Measurements from ENCODE around the gene EMILIN3. TPM values are rescaled to one million over a fixed set of nuclear protein-coding genes. Genes with fewer than 3 reads are reported as not detected.

The EMILIN3 gene
- total RNA-seq, 1 experiment from 2014 or later: 5.9 TPM

DNA sequence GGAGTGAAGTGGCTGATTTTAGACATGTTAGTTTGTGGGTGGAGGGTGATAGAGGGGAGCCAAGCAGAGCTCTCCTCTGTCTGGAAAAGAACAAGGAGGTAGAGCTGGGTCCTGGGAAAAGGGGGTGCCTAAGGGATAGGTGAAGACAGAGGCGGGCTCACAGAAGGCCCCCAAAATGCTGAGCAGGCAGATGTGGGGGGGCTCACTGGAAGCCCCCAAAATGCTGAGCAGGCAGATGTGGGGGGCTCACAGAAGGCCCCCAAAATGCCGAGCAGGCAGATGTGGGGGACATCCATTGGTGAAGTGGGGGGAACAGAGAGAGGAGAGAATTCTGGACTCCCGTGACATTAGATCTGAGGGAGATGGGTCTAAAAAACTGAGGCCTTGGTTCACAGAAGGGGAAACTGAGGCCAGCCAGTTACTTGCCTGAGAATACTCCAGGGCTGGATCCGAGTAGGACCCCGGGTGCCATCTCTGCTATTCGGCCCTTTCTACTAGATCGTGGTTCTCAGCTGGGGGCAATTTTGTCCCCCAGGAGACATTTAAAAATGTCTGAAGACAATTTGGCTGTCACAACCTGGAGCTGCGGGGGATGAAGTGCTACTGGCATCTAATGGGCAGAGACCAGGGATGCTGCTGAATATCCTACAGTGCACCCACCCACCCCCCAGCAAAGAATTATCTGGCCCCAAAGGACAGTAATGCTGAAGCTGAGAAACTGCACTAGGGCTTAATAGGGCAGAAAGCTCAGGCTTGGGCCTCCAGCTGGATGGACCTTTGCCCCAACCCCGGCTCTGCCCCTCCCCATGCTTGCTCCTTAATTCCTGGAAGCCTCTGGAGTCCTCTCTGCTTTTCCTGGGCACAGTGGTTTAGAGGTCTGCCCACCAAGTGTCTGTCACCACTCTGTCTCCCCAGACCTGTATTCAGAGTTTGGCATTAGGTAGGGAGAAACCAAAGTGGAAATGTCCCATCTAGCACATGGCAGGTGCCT is 23.8 kb downstream of the EMILIN3 start:
- Histone ChIP-seq H3K56ac (ENCODE audit: insufficient read length, low read depth, low read length) (no peak overlapping the region), H4K5ac (ENCODE audit: insufficient read length, low read depth, low read length) (no peak overlapping the region), H2BK120ac (ENCODE audit: low read depth, low read length, poor library complexity, severe bottlenecking) (no peak overlapping the region), H3K4me1 (ENCODE audit: insufficient read depth, low read length) (peaks cover 3% of the 10 kb centered on the region; the same call in 1 of the 2 replicates), H3K23me2 (ENCODE audit: insufficient read length, low read depth, low read length, poor library complexity, severe bottlenecking) (peaks cover 4% of the 10 kb centered on the region), H4K8ac (replicated peaks; ENCODE audit: insufficient read length, low read depth, low read length) (no peak overlapping the region), H2BK12ac (ENCODE audit: insufficient read length, low read depth, low read length) (no peak overlapping the region), H4K20me1 (ENCODE audit: control insufficient read depth, insufficient read depth, insufficient read length) (no peaks in the 10 kb centered on the region), H3K4me2 (ENCODE audit: insufficient read depth, insufficient read length, low read length) (no peak overlapping the region), H3K27ac (ENCODE audit: insufficient read length, low read depth, low read length) (no peak overlapping the region), H3K9me3 (ENCODE audit: control insufficient read depth, low read depth, low read length) (no peaks in the 10 kb centered on the region), H2AFZ (ENCODE audit: low read length) (no peak overlapping the region), H3K23ac (ENCODE audit: insufficient read length, low read depth, low read length) (no peak overlapping the region), H3K79me1 (ENCODE audit: insufficient read depth, low read depth, low read length, poor library complexity, severe bottlenecking) (no peaks in the 10 kb centered on the region), H2BK5ac (ENCODE audit: insufficient read length, low read length) (no peak overlapping the region), H3K14ac (ENCODE audit: insufficient read depth, low read length) (no peak overlapping the region), H4K91ac (ENCODE audit: insufficient read length, low read depth, low read length) (no peak overlapping the region), H3T11ph (ENCODE audit: low read length) (no peak overlapping the region), H3K18ac (ENCODE audit: insufficient read length, low read depth, low read length) (no peak overlapping the region), H3K79me2 (ENCODE audit: insufficient read depth, low read length) (no peaks in the 10 kb centered on the region), H3K4ac (ENCODE audit: low read depth, low read length) (no peak overlapping the region), H2BK20ac (ENCODE audit: low read depth, low read length, poor library complexity, severe bottlenecking) (no peak overlapping the region), H2AK5ac (ENCODE audit: insufficient read length, low read length) (no peak overlapping the region), H3K27me3 (ENCODE audit: insufficient read depth, low read length) (no peaks in the 10 kb centered on the region), H3K9ac (ENCODE audit: extremely low read depth, insufficient read length, low read length) (no peak overlapping the region), H2BK15ac (ENCODE audit: low read depth, low read length) (no peak overlapping the region)
- no CpG with 5 or more reads among the region's 9 CpGs for WGBS (ENCODE audit: extremely low coverage, insufficient read length, low lambda C conversion rate)
- Mint-ChIP-seq H3K9me3 (no peaks in the 10 kb centered on the region), H3K36me3 (ENCODE audit: insufficient read depth in 1 of 3, low read depth in 3 of 3) (no peaks in the 10 kb centered on the region), H3K4me1 (peaks cover 14 to 21% of the 10 kb centered on the region in 2 experiments), H3K27ac (no peak overlapping the region), H3K4me3 (no peak overlapping the region; a peak in 1 of 5 replicates), H3K27me3 (ENCODE audit: low read depth) (peaks cover 16% of the 10 kb centered on the region)
- TF ChIP-seq, protein P1, sequence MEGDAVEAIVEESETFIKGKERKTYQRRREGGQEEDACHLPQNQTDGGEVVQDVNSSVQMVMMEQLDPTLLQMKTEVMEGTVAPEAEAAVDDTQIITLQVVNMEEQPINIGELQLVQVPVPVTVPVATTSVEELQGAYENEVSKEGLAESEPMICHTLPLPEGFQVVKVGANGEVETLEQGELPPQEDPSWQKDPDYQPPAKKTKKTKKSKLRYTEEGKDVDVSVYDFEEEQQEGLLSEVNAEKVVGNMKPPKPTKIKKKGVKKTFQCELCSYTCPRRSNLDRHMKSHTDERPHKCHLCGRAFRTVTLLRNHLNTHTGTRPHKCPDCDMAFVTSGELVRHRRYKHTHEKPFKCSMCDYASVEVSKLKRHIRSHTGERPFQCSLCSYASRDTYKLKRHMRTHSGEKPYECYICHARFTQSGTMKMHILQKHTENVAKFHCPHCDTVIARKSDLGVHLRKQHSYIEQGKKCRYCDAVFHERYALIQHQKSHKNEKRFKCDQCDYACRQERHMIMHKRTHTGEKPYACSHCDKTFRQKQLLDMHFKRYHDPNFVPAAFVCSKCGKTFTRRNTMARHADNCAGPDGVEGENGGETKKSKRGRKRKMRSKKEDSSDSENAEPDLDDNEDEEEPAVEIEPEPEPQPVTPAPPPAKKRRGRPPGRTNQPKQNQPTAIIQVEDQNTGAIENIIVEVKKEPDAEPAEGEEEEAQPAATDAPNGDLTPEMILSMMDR (conservative IDR thresholded peaks at IDR 0.05): no peak
- no peak for DNase-seq
